GM18951 (cell line): ENCODE data around the gene MTA1.

Experiments
- POLR2A ChIP-seq: IDR thresholded peaks from 4 replicates; pipeline ENCODE4 v1.6.1; 2011; ENCODE audit warnings: mild to moderate bottlenecking; ENCODE audit not compliant: insufficient read length, insufficient read depth; ENCODE audit errors: extremely low read depth
- in situ Hi-C: fragments of 300-500 bp; cut with MboI; formaldehyde crosslinking; loops from one replicate; pipeline ENCODE4 v1.12.0; 2022; ENCODE audit warnings: low sequenced_read_pairs, mixed read lengths, inconsistent platforms; ENCODE audit not compliant: unreplicated experiment

Gene MTA1

GRCh38 chr14:105452963-105453362 lies 33.3 kb downstream of the MTA1 start:
- no peak for TF ChIP-seq POLR2A
- in situ Hi-C loops, result no loop called here

GRCh38 chr14:105453847-105454246 lies 34.2 kb downstream of the MTA1 start:
- in situ Hi-C loops, result no loop called here
- no peak for TF ChIP-seq POLR2A

GRCh38 chr14:105455086-105455640 lies 35.5 kb downstream of the MTA1 start:
- in situ Hi-C loops, result no loop called here

GRCh38 chr14:105455766-105456660 lies 36.4 kb downstream of the MTA1 start:
- in situ Hi-C loops, result no loop called here
- TF ChIP-seq POLR2A, result no peak

More at GRCh38 chr14:105455086-105455640, 35.5 kb downstream of the MTA1 start:
- TF ChIP-seq POLR2A, result no peak

- in situ Hi-C loops, result no loop called here
- no peak for TF ChIP-seq POLR2A
These were observed 37.4 kb downstream of the MTA1 start for GRCh38 chr14:105456736-105457617.

GRCh38 chr14:105458010-105458409 lies 38.4 kb downstream of the MTA1 start:
- in situ Hi-C loops, result no loop called here
- TF ChIP-seq POLR2A, result no peak

GRCh38 chr14:105458571-105458970 lies 38.9 kb downstream of the MTA1 start:
- no peak for TF ChIP-seq POLR2A
- in situ Hi-C loops, result no loop called here

- in situ Hi-C loops, result no loop called here
- no peak for TF ChIP-seq POLR2A
These were observed 40.5 kb downstream of the MTA1 start for GRCh38 chr14:105460116-105460515.

GRCh38 chr14:105460616-105461015 lies 41.0 kb downstream of the MTA1 start:
- in situ Hi-C loops, result no loop called here
- no peak for TF ChIP-seq POLR2A

GRCh38 chr14:105461903-105462302 lies 42.3 kb downstream of the MTA1 start:
- no peak for TF ChIP-seq POLR2A
- in situ Hi-C loops, result no loop called here

GRCh38 chr14:105464501-105464900 lies 44.9 kb downstream of the MTA1 start:
- TF ChIP-seq POLR2A, result no peak
- in situ Hi-C loops, result no loop called here

- no peak for TF ChIP-seq POLR2A
- in situ Hi-C loops, result no loop called here
These were observed 45.8 kb downstream of the MTA1 start for GRCh38 chr14:105465209-105466031.

- no peak for TF ChIP-seq POLR2A
- in situ Hi-C loops, result no loop called here
These were observed 47.1 kb downstream of the MTA1 start for GRCh38 chr14:105466531-105467248.
